K562 (cell line): ENCODE results near the gene FAAP100. TPM values are rescaled to one million over a fixed set of nuclear protein-coding genes. Genes with fewer than 3 reads are reported as not detected.

Experiments
- ATAC-seq: fragments of 200-7000 bp; cut with Tn5 transposase; 3 replicates; pipeline ENCODE4 v1.9.1; 2020; ENCODE audit warnings: moderate library complexity
- BruUV-seq: library from RNA; stranded (reverse); fragments of 400-500 nt; replicated peaks from 2 replicates; lab custom pipeline; 2021; lab: Mats Ljungman, UMichigan
- CTCF ChIA-PET: fragments of 300-600 bp; formaldehyde crosslinking; extraction: SDS; loops from one replicate; lab custom pipeline; 2021; ENCODE audit warnings: low intra/inter-chr PET ratio; lab: Yijun Ruan, JAX
- POLR2A ChIA-PET: fragments of 300-600, 350-650 bp; sonication (Branson Sonifier 250); formaldehyde crosslinking; extraction: SDS; loops from one replicate; lab custom pipeline; 2021; ENCODE audit warnings: antibody characterized with exemption, inconsistent platforms; lab: Yijun Ruan, JAX
- DNase-seq, 4 experiments: peaks; one replicate each; pipeline versions ENCODE4 v3.0.0 to v3.0.0-alpha.2; 2011 to 2018; ENCODE audit warnings: low spot score in 3 of 4, mixed read lengths in 3 of 4; ENCODE audit errors: extremely low read depth in 1 of 4
- FAIRE-seq: peaks from 2 replicates; lab custom pipeline; 2011; peaks lifted over from hg19 to GRCh38; lab: Jason Lieb, UNC
- H2AFZ ChIP-seq: 2 replicates; pipeline ENCODE4 v1.6.0; 2011; ENCODE audit warnings: low read depth, low read length, control low read depth, inconsistent platforms
- H3K27ac ChIP-seq: fragments of 200-600 bp; 3 replicates; pipeline ENCODE4 v1.8.0; 2011; ENCODE audit warnings: low read depth, mild to moderate bottlenecking, control low read depth, inconsistent platforms, low read length, moderate library complexity, mixed read lengths; ENCODE audit errors: extremely low read depth
- H3K27me3 ChIP-seq, 2 experiments: fragments of 300-600 bp in 1 of 2; 2 replicates in 1 of 2; 3 replicates in 1 of 2; pipeline versions ENCODE4 v1.6.0 to v1.8.0; 2011; ENCODE audit warnings: inconsistent platforms in 2 of 2, low read length in 2 of 2, mild to moderate bottlenecking in 1 of 2, mixed read lengths in 1 of 2, moderate library complexity in 1 of 2; ENCODE audit not compliant: control insufficient read depth in 2 of 2, insufficient read depth in 2 of 2
- H3K36me3 ChIP-seq: fragments of 300-600 bp; 3 replicates; pipeline ENCODE4 v1.8.0; 2011; ENCODE audit warnings: mild to moderate bottlenecking, low read length, inconsistent platforms; ENCODE audit not compliant: control insufficient read depth, insufficient read depth
- H3K4me1 ChIP-seq, 2 experiments: fragments of 200-600 bp in 1 of 2; replicated peaks in 1 of 2; 2 replicates in 1 of 2; 3 replicates in 1 of 2; pipeline versions ENCODE4 v1.5.1 to v1.8.0; 2011; ENCODE audit warnings: inconsistent platforms in 2 of 2, low read length in 2 of 2, mild to moderate bottlenecking in 1 of 2, mixed read lengths in 1 of 2, moderate library complexity in 1 of 2; ENCODE audit not compliant: control insufficient read depth in 2 of 2, insufficient read depth in 2 of 2
- H3K4me2 ChIP-seq: 2 replicates; pipeline ENCODE4 v1.6.1; 2011; ENCODE audit warnings: low read length, control low read depth, inconsistent platforms, mixed read lengths; ENCODE audit not compliant: insufficient read depth
- H3K4me3 ChIP-seq: fragments of 200-600 bp; sonication (generic), shearing (Covaris generic); 2 replicates; pipeline ENCODE4 v1.5.1; 2016; ENCODE audit warnings: control low read depth, inconsistent platforms
- H3K79me2 ChIP-seq: fragments of 200-600 bp; 3 replicates; pipeline ENCODE4 v1.8.0; 2011; ENCODE audit warnings: low read length, inconsistent platforms; ENCODE audit not compliant: control insufficient read depth, insufficient read depth
- H3K9ac ChIP-seq, 2 experiments: 2 replicates each; pipeline versions ENCODE4 v1.6.0 to v1.6.1; 2011; ENCODE audit warnings: low read depth in 2 of 2, low read length in 2 of 2, control low read depth in 1 of 2, inconsistent platforms in 1 of 2, mild to moderate bottlenecking in 1 of 2, mixed read lengths in 1 of 2; ENCODE audit not compliant: insufficient read depth in 1 of 2
- H3K9me1 ChIP-seq: one replicate; pipeline ENCODE4 v1.6.0; 2011; ENCODE audit warnings: inconsistent platforms, mild to moderate bottlenecking, low read length, moderate library complexity; ENCODE audit not compliant: control insufficient read depth, insufficient read depth
- H3K9me3 ChIP-seq: replicated peaks from 2 replicates; pipeline ENCODE4 v1.5.1; 2011; ENCODE audit warnings: low read depth, low read length, inconsistent platforms; ENCODE audit not compliant: control insufficient read depth, insufficient read depth
- H4K20me1 ChIP-seq: replicated peaks from 2 replicates; pipeline ENCODE4 v1.6.1; 2011; ENCODE audit warnings: low read length, inconsistent platforms, mixed read lengths; ENCODE audit not compliant: control insufficient read depth, insufficient read depth
- ILK ChIP-seq: fragments of 450-650 bp; IDR thresholded peaks from 2 replicates; pipeline ENCODE4 v1.6.1; 2016; ENCODE audit warnings: missing genetic modification characterization, low read depth, mild to moderate bottlenecking, missing compliant biosample characterization, moderate library complexity, borderline replicate concordance
- ZBTB40 ChIP-seq, 2 experiments: fragments of 450-650 bp in 1 of 2; sonication (generic) in 1 of 2; formaldehyde crosslinking in 1 of 2; IDR thresholded peaks; 2 replicates each; pipeline versions ENCODE4 v1.7.1 to v1.9.0; 2016 to 2022; ENCODE audit warnings: inconsistent platforms in 1 of 2, mild to moderate bottlenecking in 1 of 2, missing genetic modification reagents in 1 of 2
- WGBS: fragments of 100-300 bp; shearing (Covaris generic); methylation state at CpG from one replicate; pipeline ENCODE4 v1.1.6; 2016; ENCODE audit warnings: low coverage, mixed read lengths; ENCODE audit not compliant: insufficient coverage; ENCODE audit errors: missing lambda C conversion rate; 5-methylcytosine and 5-hydroxymethylcytosine counted together
- in situ Hi-C: fragments of 300-500 bp; cut with MboI; formaldehyde crosslinking; loops from 4 replicates; pipeline ENCODE4 v1.15.0; 2018; ENCODE audit warnings: inconsistent platforms, mixed read lengths
- intact Hi-C: fragments of 100-400 bp; cut with micrococcal nuclease; formaldehyde crosslinking; loops from 2 replicates; pipeline ENCODE4 v1.14.2; 2022
- polyA plus RNA-seq, 8 experiments: library from polyadenylated mRNA; depleted of rRNA in 4 of 8; stranded (reverse) in 5 of 8; unstranded in 3 of 8; fragments of >200 nt; fragmentation: Nextera tagmentation in 2 of 8; fragmentation: Illumina TruSeq in 1 of 8; extraction: Ambion mirVana in 2 of 8; extraction: Trizol in 1 of 8; gene quantifications; 2 replicates each; pipeline versions ENCODE4 v1.2.1 to v1.2.3, GENCODE V29; 2011 to 2014; ENCODE audit warnings: inconsistent platforms in 1 of 8, missing spikeins in 1 of 8
- total RNA-seq, 7 experiments: library from RNA; depleted of rRNA in 6 of 7; stranded (reverse); fragments of >200 nt in 6 of 7; fragmentation: Illumina TruSeq in 2 of 7; extraction: Trizol in 2 of 7; gene quantifications; 2 replicates each; pipeline versions ENCODE4 v1.2.1 to v1.2.3, GENCODE V29; 2011 to 2021; ENCODE audit warnings: low replicate concordance in 1 of 7

The FAAP100 gene
- total and polyA plus RNA-seq, 9 of the 15 experiments (the other 6 are each of a cell fraction or from before 2014, with no cell fraction given), result 0.31 to 51.2 (median 12.6) TPM

GRCh38 chr17:81520021-81520901 lies 31.9 kb downstream of the FAAP100 start:
- Histone ChIP-seq H3K4me3 (peak overlapping the region; percentile 46), H3K4me1 (peaks cover 5 to 69% of the 10 kb centered on the region in 2 experiments; a peak in 4 of 5 replicates), H3K36me3 (no peaks in the 10 kb centered on the region), H4K20me1 (no peaks in the 10 kb centered on the region), H2AFZ (peak overlapping the region; percentile 88), H3K4me2 (peak overlapping the region; percentile 74), H3K79me2 (no peaks in the 10 kb centered on the region), H3K9me3 (no peaks in the 10 kb centered on the region), H3K27me3 (peaks cover 0 to 11% of the 10 kb centered on the region in 2 experiments; a peak in 1 of 5 replicates), H3K9me1 (no peaks in the 10 kb centered on the region), H3K9ac (peak overlapping the region; percentile 74 to 89), H3K27ac (peak overlapping the region; percentile 67; the same call in 2 of the 3 replicates)
- WGBS, result 72% methylated on average over 14 of the region's 14 CpGs
- intact Hi-C loops, result loop anchor here (5.0 kb wide), 1 partner anchor 38 kb away; no protein-coding TSS in a partner anchor
- no peak for DNase-seq
- BruUV-seq, result no TSS peak
- POLR2A ChIA-PET, result interaction anchor here (0.7 to 2.3 kb wide), 2 partner anchors 12 to 32 kb away, joined by 3 to 12 read pairs; no protein-coding TSS in a partner anchor
- 0 out of 2 replicates have a peak, but pooled peaks have one; percentile 5 for TF ChIP-seq ZBTB40 (IDR thresholded peaks at IDR 0.05)
- TF ChIP-seq ZBTB40 (CRISPR knock-in tag; IDR thresholded peaks at IDR 0.05), result no peak
- TF ChIP-seq ILK (tag), result no peak
- in situ Hi-C loops, result no loop called here
- FAIRE-seq, result no peak
- peak; percentile 2; the same call in 2 of the 3 replicates for ATAC-seq
- CTCF ChIA-PET, result interaction anchor here (0.8 kb wide), 1 partner anchor 35 kb away, joined by 5 read pairs; no protein-coding TSS in a partner anchor
